HFF-Myc (cell line): ENCODE results near the gene BNIPL.

Source experiments
- DNase-seq: peaks from one replicate; pipeline ENCODE4 v3.0.0-alpha.2; 2011; ENCODE audit warnings: low read depth; ENCODE audit errors: extremely low read depth
- H3K4me3 ChIP-seq: replicated peaks from 2 replicates; pipeline ENCODE4 v1.5.1; 2011; ENCODE audit warnings: low read depth, mild to moderate bottlenecking, control low read depth, low read length
- TF ChIP-seq, protein P1 (sequence below): IDR thresholded peaks from 2 replicates; pipeline ENCODE4 v1.5.1; 2012; ENCODE audit warnings: mild to moderate bottlenecking, low read depth, low read length, control low read depth; ENCODE audit errors: missing control alignments

Gene BNIPL

DNA sequence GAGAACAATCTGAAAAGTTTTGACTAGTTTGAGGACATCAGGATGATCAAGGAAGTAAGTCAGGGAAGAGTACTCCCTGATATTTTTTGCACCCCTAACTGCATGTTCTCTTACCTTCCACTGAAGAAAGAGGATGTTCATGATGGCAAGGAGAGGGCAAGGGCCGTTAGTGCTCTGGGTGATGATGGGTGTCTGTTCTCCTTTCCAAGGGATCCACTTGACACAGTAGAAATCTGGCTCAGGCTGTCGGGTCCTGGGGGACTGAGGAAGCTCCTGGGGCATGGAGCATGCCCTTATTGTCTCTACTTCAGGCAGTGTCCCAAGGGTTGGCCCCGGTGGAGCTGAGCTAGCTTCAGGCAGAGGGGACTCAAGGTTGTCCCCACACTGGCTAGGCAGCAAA is 34.3 kb upstream of the BNIPL start:
- H3K4me3 ChIP-seq = no peak overlapping the region
- DNase-seq = no peak
- TF ChIP-seq, protein P1, sequence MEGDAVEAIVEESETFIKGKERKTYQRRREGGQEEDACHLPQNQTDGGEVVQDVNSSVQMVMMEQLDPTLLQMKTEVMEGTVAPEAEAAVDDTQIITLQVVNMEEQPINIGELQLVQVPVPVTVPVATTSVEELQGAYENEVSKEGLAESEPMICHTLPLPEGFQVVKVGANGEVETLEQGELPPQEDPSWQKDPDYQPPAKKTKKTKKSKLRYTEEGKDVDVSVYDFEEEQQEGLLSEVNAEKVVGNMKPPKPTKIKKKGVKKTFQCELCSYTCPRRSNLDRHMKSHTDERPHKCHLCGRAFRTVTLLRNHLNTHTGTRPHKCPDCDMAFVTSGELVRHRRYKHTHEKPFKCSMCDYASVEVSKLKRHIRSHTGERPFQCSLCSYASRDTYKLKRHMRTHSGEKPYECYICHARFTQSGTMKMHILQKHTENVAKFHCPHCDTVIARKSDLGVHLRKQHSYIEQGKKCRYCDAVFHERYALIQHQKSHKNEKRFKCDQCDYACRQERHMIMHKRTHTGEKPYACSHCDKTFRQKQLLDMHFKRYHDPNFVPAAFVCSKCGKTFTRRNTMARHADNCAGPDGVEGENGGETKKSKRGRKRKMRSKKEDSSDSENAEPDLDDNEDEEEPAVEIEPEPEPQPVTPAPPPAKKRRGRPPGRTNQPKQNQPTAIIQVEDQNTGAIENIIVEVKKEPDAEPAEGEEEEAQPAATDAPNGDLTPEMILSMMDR = no peak

DNA sequence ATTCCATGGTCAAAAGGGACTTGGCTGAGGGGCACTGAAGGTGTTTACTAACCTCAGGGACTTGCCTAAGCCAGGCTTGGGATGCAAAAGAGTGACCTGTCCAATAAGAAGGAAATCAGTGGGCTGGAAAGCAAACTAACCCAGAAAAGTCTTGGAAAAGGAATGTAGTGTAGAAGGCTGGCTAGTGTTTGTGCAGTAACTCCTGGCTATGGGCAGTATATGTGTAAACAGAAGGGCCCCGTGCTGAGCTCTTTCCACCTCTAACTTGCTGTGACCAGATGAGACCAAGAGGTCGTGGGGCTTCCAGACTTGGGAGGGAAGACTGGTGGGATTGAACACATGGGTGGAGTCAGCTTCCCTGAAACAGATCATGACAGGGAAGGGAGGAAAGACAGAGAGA is 33.8 kb upstream of the BNIPL start:
- no peak overlapping the region for H3K4me3 ChIP-seq
- TF ChIP-seq, protein P1 = no peak
- no peak for DNase-seq

DNA sequence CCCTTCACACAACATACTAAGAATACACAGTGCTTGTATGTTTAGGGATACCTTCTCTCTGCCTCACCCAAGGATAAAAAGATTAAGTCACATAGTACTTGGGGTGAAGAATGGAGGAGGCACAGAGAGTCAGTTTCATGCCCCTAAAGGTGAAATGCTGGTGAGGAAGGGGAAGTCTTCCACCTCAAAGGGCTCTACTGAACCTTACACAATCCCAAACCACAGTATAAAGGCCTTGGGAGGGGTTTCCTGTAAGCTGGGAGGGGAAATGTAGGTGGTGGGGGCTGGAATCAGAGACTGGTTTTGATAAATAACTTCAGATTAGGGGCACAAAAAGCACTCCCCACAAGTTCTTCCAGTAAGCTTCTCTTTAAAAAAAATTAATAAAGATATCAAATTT is 33.2 kb upstream of the BNIPL start:
- H3K4me3 ChIP-seq = no peak overlapping the region
- TF ChIP-seq, protein P1 = no peak
- no peak for DNase-seq

DNA sequence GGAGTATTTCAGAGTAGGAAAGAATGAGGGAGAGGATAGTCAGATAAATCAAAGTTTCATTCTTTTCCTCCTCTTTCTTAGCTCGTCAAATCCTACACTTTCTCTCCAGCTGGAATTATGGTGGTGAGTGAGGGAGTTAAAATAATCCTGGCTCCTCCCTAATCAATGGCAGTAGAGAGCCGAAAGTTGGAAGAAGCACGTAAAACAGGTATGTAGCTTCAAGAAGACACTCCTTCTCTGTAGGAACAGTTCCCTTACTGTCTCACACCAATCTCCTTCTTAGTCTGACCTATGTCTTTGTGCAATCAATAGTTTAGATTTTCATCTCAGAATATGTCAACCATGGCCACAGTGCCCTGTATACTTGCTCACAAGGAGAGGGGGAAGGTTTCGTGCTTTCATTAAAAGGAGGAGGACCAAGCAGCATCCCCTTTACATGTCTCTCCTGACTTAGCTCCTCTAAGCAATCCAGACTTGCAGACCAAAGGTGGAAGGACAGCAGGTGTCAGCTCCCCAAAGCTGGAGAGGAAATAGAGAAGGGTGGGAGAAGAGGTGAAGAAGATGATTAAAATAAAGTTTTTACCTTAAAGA is 30.6 kb upstream of the BNIPL start:
- TF ChIP-seq, protein P1 = no peak
- peak overlapping the region; percentile 54 for H3K4me3 ChIP-seq
- no peak for DNase-seq

DNA sequence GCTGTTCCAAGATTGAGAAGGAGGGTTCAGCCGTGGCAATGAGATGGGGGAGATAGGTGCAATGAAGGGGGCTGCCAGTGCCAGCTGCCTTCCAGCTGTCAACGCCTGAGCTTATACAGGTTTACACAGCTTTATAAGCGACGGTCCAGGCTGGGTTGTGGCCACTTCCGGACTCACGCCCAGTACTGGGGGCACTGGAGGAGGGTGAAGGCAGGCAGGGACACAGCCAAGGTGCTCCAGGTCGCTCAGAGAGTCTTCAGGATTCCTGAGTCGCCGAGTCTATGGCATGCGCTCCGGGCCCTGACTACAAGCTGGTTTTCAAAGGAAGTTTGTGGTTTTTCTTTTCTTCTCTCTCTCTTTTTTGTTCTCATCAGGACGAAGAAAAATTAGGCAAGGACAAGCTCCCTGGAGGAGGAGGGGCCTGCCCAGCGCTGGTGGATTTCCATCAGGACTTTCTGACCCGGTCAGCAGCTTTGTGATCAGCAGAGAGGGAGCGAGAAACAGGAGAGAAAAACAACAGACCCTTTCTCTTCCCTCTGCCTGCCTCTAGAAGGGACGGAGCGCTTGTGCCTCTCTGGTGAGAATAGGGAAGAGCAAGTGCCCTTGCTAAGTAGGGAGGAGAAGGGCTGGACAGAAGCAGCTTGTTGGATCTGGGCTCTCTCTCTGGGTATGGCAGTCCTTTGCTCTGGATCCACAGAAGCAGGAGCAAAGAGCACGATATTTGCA is 29.9 kb upstream of the BNIPL start, which contains the start of gene MINDY1:
MINDY1 (minus strand) TSS at position 576 of the 726 bp plus-strand sequence. CDS start 4,285 bp downstream, outside the sequence.
- DNase-seq = peak; percentile 57
- peak within 1 kb of the TSS; percentile 91 for H3K4me3 ChIP-seq
- TF ChIP-seq, protein P1 = peak; percentile 39

DNA sequence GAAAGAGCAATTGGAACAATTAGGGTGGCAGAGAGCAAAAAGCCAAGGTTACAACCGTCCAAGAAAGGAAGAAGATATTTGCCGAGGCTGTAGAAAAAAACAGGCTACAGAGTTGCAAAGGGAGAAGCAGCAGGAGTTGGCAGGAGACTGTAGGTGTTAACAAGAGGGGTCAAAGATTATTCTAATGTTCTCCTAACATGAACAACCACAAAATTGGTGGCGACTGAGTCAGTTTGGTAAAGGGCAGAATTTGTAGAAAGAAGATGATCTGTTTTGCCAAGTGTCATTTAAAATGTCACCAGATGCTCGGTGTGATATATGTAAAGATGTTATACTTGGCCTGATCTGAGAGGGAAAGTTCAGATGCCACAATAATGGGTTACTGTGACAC is 28.5 kb upstream of the BNIPL start:
- no peak for DNase-seq
- TF ChIP-seq, protein P1 = no peak
- H3K4me3 ChIP-seq = peak overlapping the region; percentile 91
